Left lung (tissue), 10 donors: ENCODE measurements around the gene S100A5. TPM values are rescaled to one million over a fixed set of nuclear protein-coding genes. Genes with fewer than 3 reads are reported as not detected.

Source experiments
- ATAC-seq: fragments of 200-7000 bp; cut with Tn5 transposase; one replicate; pipeline ENCODE4 v1.9.1; 2020; ENCODE audit warnings: moderate library complexity
- DNase-seq, 4 donors: peaks; one replicate each; pipeline ENCODE4 v3.0.0-alpha.2; 2013 to 2020
- H3K27ac ChIP-seq, 2 donors: fragments of 200-600 bp; sonication (generic) in 1 of 2; one replicate each; pipeline versions ENCODE4 v1.5.0 to v1.8.0; 2020 to 2021
- H3K27me3 ChIP-seq, 2 donors: fragments of 200-600 bp; sonication (generic) in 1 of 2; one replicate each; pipeline versions ENCODE4 v1.5.0 to v1.8.0; 2020 to 2021
- H3K36me3 ChIP-seq, 2 donors: fragments of 200-600 bp; sonication (generic) in 1 of 2; one replicate each; pipeline versions ENCODE4 v1.5.0 to v1.8.0; 2020 to 2021
- H3K4me1 ChIP-seq, 2 donors: fragments of 200-600 bp; one replicate each; pipeline ENCODE4 v1.8.0; 2021
- H3K4me3 ChIP-seq, 2 donors: fragments of 200-600 bp; sonication (generic) in 1 of 2; one replicate each; pipeline versions ENCODE4 v1.5.0 to v1.8.0; 2020 to 2021; ENCODE audit warnings: mild to moderate bottlenecking in 1 of 2
- H3K9me3 ChIP-seq, 2 donors: fragments of 200-600 bp; sonication (generic) in 1 of 2; one replicate each; pipeline versions ENCODE4 v1.5.0 to v1.8.0; 2020 to 2021
- CTCF ChIP-seq, 2 donors: fragments of 200-600 bp; sonication (generic) in 1 of 2; IDR thresholded peaks; one replicate each; pipeline versions ENCODE4 v1.5.0 to v1.8.0; 2021; ENCODE audit warnings: antibody characterized with exemption in 2 of 2
- intact Hi-C, 2 donors: fragments of 100-400 bp; cut with DNase I; formaldehyde crosslinking; loops; one replicate each; pipeline versions ENCODE4 v1.11.2 to v1.14.2; 2022
- polyA plus RNA-seq, 6 donors: library from polyadenylated mRNA; unstranded; fragments of 120-200 nt; gene quantifications; one replicate each; pipeline ENCODE4 v1.2.1, GENCODE V29; 2013; ENCODE audit not compliant: insufficient read length in 6 of 6
- total RNA-seq, 2 donors: library from RNA; stranded (reverse); fragmentation: NEBNext Ultra II Directional; extraction: Animal tissue kit (Norgen Biotek cat#: 25700); gene quantifications; one replicate each; pipeline ENCODE4 v1.2.1, GENCODE V29; 2021
- donor health status: DM: no; HTN: yes; CAD: no.
- donor health status: DM: no; HTN: no; CAD: no.

The S100A5 gene
- total and polyA plus RNA-seq, 8 donors, result 0.18 to 0.42 (median 0.36) TPM; not detected in 4

- intact Hi-C loops, result no loop called here
These were observed 9.1 kb upstream of the S100A5 start for GRCh38 chr1:153549741-153550397.

GRCh38 chr1:153548722-153549688 is 8.3 kb upstream of the S100A5 start, which contains the start of gene S100A3:
S100A3 (minus strand) TSS chr1:153549258; CDS start chr1:153548485, 773 bp downstream.
- intact Hi-C loops, result no loop called here
- peaks cover 23 to 86% of the 10 kb centered on the region in 2 donors for H3K4me1 ChIP-seq
- peak within 1 kb of the TSS; percentile 53 to 73 for H3K27ac ChIP-seq

More at GRCh38 chr1:153549741-153550397, 9.1 kb upstream of the S100A5 start:
- H3K27ac ChIP-seq, result peak overlapping the region; percentile 28 to 73
- H3K27me3 ChIP-seq, result no peaks in the 10 kb centered on the region
- no peak for DNase-seq
- H3K36me3 ChIP-seq, result no peaks in the 10 kb centered on the region
- no peaks in the 10 kb centered on the region for H3K9me3 ChIP-seq
- no peak for ATAC-seq
- TF ChIP-seq CTCF (IDR thresholded peaks at IDR 0.05), result no peak
- H3K4me1 ChIP-seq, result peaks cover 17 to 85% of the 10 kb centered on the region in 2 donors
- H3K4me3 ChIP-seq, result no peak overlapping the region

GRCh38 chr1:153547560-153548551 is 7.1 kb upstream of the S100A5 start:
- peak overlapping the region in 1 of 2 donors; percentile 73 for H3K27ac ChIP-seq
- no peak for TF ChIP-seq CTCF (IDR thresholded peaks at IDR 0.05)
- no peaks in the 10 kb centered on the region for H3K9me3 ChIP-seq
- intact Hi-C loops, result no loop called here
- no peaks in the 10 kb centered on the region for H3K27me3 ChIP-seq
- peaks cover 28 to 90% of the 10 kb centered on the region in 2 donors for H3K4me1 ChIP-seq
- H3K4me3 ChIP-seq, result no peak overlapping the region
- ATAC-seq (no peak), DNase-seq (peak in 1 of 4 donors; percentile 19)
- peaks cover 0 to 20% of the 10 kb centered on the region in 2 donors for H3K36me3 ChIP-seq

More at GRCh38 chr1:153548722-153549688, 8.3 kb upstream of the S100A5 start, which contains the start of gene S100A3:
- Histone ChIP-seq H3K36me3 (peaks cover 0 to 8% of the 10 kb centered on the region in 2 donors), H3K27me3 (no peaks in the 10 kb centered on the region), H3K4me3 (no peak within 1 kb of the TSS), H3K9me3 (no peaks in the 10 kb centered on the region)
- TF ChIP-seq CTCF (IDR thresholded peaks at IDR 0.05), result no peak
- DNase-seq (peak in 1 of 4 donors; percentile 68), ATAC-seq (peak; percentile 29)

- TF ChIP-seq CTCF (IDR thresholded peaks at IDR 0.05), result no peak
- intact Hi-C loops, result no loop called here
- H3K27ac ChIP-seq, result peak overlapping the region in 1 of 2 donors; percentile 95
- H3K9me3 ChIP-seq, result no peaks in the 10 kb centered on the region
- H3K4me3 ChIP-seq, result peak overlapping the region in 1 of 2 donors; percentile 66
- ATAC-seq (no peak), DNase-seq (no peak)
- peaks cover 28 to 99% of the 10 kb centered on the region in 2 donors for H3K4me1 ChIP-seq
- peaks cover 0 to 23% of the 10 kb centered on the region in 2 donors for H3K36me3 ChIP-seq
- no peaks in the 10 kb centered on the region for H3K27me3 ChIP-seq
These were observed 6.2 kb upstream of the S100A5 start for GRCh38 chr1:153546796-153547559.
